ENCODE measurements around the gene NELFB.

The NELFB gene

GRCh38 chr9:137307255-137308056, 52.3 kb downstream of the NELFB start:
- no peak for TF ChIP-seq EGR1 (IDR thresholded peaks at IDR 0.05)

- TF ChIP-seq EGR1 (IDR thresholded peaks at IDR 0.05) (no peak), TAF1 (IDR thresholded peaks at IDR 0.05; ENCODE audit: low read depth) (no peak), EP300 (IDR thresholded peaks at IDR 0.05; ENCODE audit: borderline replicate concordance) (no peak), TEAD4 (IDR thresholded peaks at IDR 0.05) (no peak), USF1 (IDR thresholded peaks at IDR 0.05) (no peak), CREB1 (IDR thresholded peaks at IDR 0.05; ENCODE audit: low read depth) (no peak), RAD21 (IDR thresholded peaks at IDR 0.05; ENCODE audit: low read depth) (no peak), YY1 (IDR thresholded peaks at IDR 0.05; ENCODE audit: low read depth) (no peak), REST (IDR thresholded peaks at IDR 0.05; ENCODE audit: low read depth) (no peak), FOXM1 (IDR thresholded peaks at IDR 0.05; ENCODE audit: borderline replicate concordance, low read depth) (no peak), TCF12 (IDR thresholded peaks at IDR 0.05; ENCODE audit: low read depth) (no peak), NFIC (IDR thresholded peaks at IDR 0.05) (no peak)
Measured at GRCh38 chr9:137308057-137308619, 53.0 kb downstream of the NELFB start.

GRCh38 chr9:137309368-137310188, 54.5 kb downstream of the NELFB start:
- no peak for TF ChIP-seq EP300 (IDR thresholded peaks at IDR 0.05; ENCODE audit: borderline replicate concordance)
- no peak for TF ChIP-seq TAF1 (IDR thresholded peaks at IDR 0.05; ENCODE audit: low read depth)
- no peak for TF ChIP-seq TCF12 (IDR thresholded peaks at IDR 0.05; ENCODE audit: low read depth)
- no peak for TF ChIP-seq USF1 (IDR thresholded peaks at IDR 0.05)
- TF ChIP-seq CEBPB (IDR thresholded peaks at IDR 0.05) = no peak
- no peak for TF ChIP-seq CREB1 (IDR thresholded peaks at IDR 0.05; ENCODE audit: low read depth)
- TF ChIP-seq YY1 (IDR thresholded peaks at IDR 0.05; ENCODE audit: low read depth) = no peak
- no peak for TF ChIP-seq FOXM1 (IDR thresholded peaks at IDR 0.05; ENCODE audit: borderline replicate concordance, low read depth)
- no peak for TF ChIP-seq REST (IDR thresholded peaks at IDR 0.05; ENCODE audit: low read depth)
- no peak for TF ChIP-seq RAD21 (IDR thresholded peaks at IDR 0.05; ENCODE audit: low read depth)
- no peak for TF ChIP-seq NFIC (IDR thresholded peaks at IDR 0.05)
- TF ChIP-seq MAX (IDR thresholded peaks at IDR 0.05) = no peak
- TF ChIP-seq TEAD4 (IDR thresholded peaks at IDR 0.05) = no peak
- TF ChIP-seq ZBTB7A (IDR thresholded peaks at IDR 0.05; ENCODE audit: low read depth) = no peak
- no peak for TF ChIP-seq EGR1 (IDR thresholded peaks at IDR 0.05)

- TF ChIP-seq TCF12 (IDR thresholded peaks at IDR 0.05; ENCODE audit: low read depth) (no peak), USF1 (IDR thresholded peaks at IDR 0.05) (peak; percentile 33; the same call in 1 of the 2 replicates), YY1 (IDR thresholded peaks at IDR 0.05; ENCODE audit: low read depth) (no peak), CEBPB (IDR thresholded peaks at IDR 0.05) (no peak), REST (IDR thresholded peaks at IDR 0.05; ENCODE audit: low read depth) (no peak), TEAD4 (IDR thresholded peaks at IDR 0.05) (no peak), ZBTB7A (IDR thresholded peaks at IDR 0.05; ENCODE audit: low read depth) (peak; percentile 28; the same call in 1 of the 2 replicates), FOXM1 (IDR thresholded peaks at IDR 0.05; ENCODE audit: borderline replicate concordance, low read depth) (no peak), CREB1 (IDR thresholded peaks at IDR 0.05; ENCODE audit: low read depth) (no peak), TAF1 (IDR thresholded peaks at IDR 0.05; ENCODE audit: low read depth) (no peak), EGR1 (IDR thresholded peaks at IDR 0.05) (no peak)
Measured at GRCh38 chr9:137310189-137311052, 55.3 kb downstream of the NELFB start.
